ENCODE data around the gene GAN. TPM values are rescaled to one million over a fixed set of nuclear protein-coding genes. Genes with fewer than 3 reads are reported as not detected.

The GAN gene
- total and polyA plus RNA-seq, 2 of the 4 experiments (the other 2 are of a cell fraction), result 1.1 to 5.7 TPM

GRCh38 chr16:81427219-81427618 is 112.5 kb downstream of the GAN start:
- H4K5ac ChIP-seq (ENCODE audit: low read depth, low read length), result no peak overlapping the region
- no peaks in the 10 kb centered on the region for H3K79me1 ChIP-seq (ENCODE audit: low read depth in 1 of 2, low read length in 2 of 2)
- no peak overlapping the region for H3K4me3 ChIP-seq (ENCODE audit: insufficient read depth, low read depth, low read length)
- ATAC-seq (ENCODE audit: low read depth) (no peak), DNase-seq (no peak)
- no peak overlapping the region for H3K9ac ChIP-seq (ENCODE audit: low read depth, low read length)
- no peak overlapping the region for H2BK15ac ChIP-seq (ENCODE audit: low read depth, low read length)
- H2BK120ac ChIP-seq (ENCODE audit: low read depth, low read length), result no peak overlapping the region
- BruUV-seq (replicated peaks), result no TSS peak
- intact Hi-C loops (cut with micrococcal nuclease) (no loop called here), in situ Hi-C loops (cut with MboI; ENCODE audit: low sequenced_read_pairs) (no loop called here), dilution Hi-C loops (cut with HindIII; ENCODE audit: low sequenced_read_pairs, unreplicated experiment) (no loop called here)
- ChIA-PET CTCF (no interaction called here), POLR2A (ENCODE audit: unreplicated experiment) (no interaction called here)
- H3K4me2 ChIP-seq (ENCODE audit: low read depth, low read length), result no peak overlapping the region
- WGBS, 2 experiments (ENCODE audit: extremely low coverage in 2 of 2, insufficient read length in 1 of 2), result no CpG with 5 or more reads among the region's 6 CpGs
- H3K18ac ChIP-seq (ENCODE audit: low read depth, low read length), result no peak overlapping the region
- no peak overlapping the region for H2AK5ac ChIP-seq (ENCODE audit: low read depth, low read length)
- no peak overlapping the region for H3K23ac ChIP-seq (ENCODE audit: low read depth, low read length)
- TF ChIP-seq FOS (IDR thresholded peaks at IDR 0.05; ENCODE audit: low read depth, low read length) (no peak), RCOR1 (IDR thresholded peaks at IDR 0.05; ENCODE audit: insufficient replicate concordance, low read length) (no peak)
- H2AFZ ChIP-seq (replicated peaks; ENCODE audit: low read length, poor library complexity), result no peak overlapping the region
- no peak overlapping the region for H3K27ac ChIP-seq (ENCODE audit: insufficient read depth, low read length)
- H2BK20ac ChIP-seq (ENCODE audit: low read depth, low read length), result no peak overlapping the region
- H3K56ac ChIP-seq (ENCODE audit: extremely low read depth, insufficient read depth, low read length), result no peak overlapping the region
- no peaks in the 10 kb centered on the region for H3K36me3 ChIP-seq (ENCODE audit: control insufficient read depth, insufficient read depth, low read length)
- H2AK9ac ChIP-seq (replicated peaks; ENCODE audit: low read depth, low read length, poor library complexity), result no peak overlapping the region
- H3K4me1 ChIP-seq (ENCODE audit: control insufficient read depth, insufficient read depth, low read length), result peaks cover 5% of the 10 kb centered on the region; the same call in 1 of the 2 replicates
- no peaks in the 10 kb centered on the region for H3K9me3 ChIP-seq (ENCODE audit: control insufficient read depth, insufficient read depth, low read length)
- no peak overlapping the region for H3K4ac ChIP-seq (ENCODE audit: low read depth, low read length)
- H4K91ac ChIP-seq (ENCODE audit: insufficient read depth, low read depth, low read length), result no peak overlapping the region
- H3K27me3 ChIP-seq (ENCODE audit: control insufficient read depth, insufficient read depth, low read length), result no peaks in the 10 kb centered on the region; the same call in 1 of the 2 replicates
- H4K20me1 ChIP-seq (ENCODE audit: insufficient read depth, low read length), result no peaks in the 10 kb centered on the region
- no peak overlapping the region for H2BK5ac ChIP-seq (ENCODE audit: low read depth, low read length, poor library complexity, severe bottlenecking)
- no peaks in the 10 kb centered on the region; the same call in 1 of the 2 replicates for H3K9me1 ChIP-seq (ENCODE audit: insufficient read depth, low read length)
- H4K8ac ChIP-seq (ENCODE audit: low read depth in 2 of 2, low read length in 2 of 2), result no peak overlapping the region
- H3K14ac ChIP-seq (replicated peaks; ENCODE audit: low read depth, low read length), result no peak overlapping the region

Data from IMR-90 (cell line).